HepG2 (cell line): Measurements from ENCODE around the gene HOXD9. TPM values are rescaled to one million over a fixed set of nuclear protein-coding genes. Genes with fewer than 3 reads are reported as not detected.

ENCODE experiments used
- ATAC-seq: fragments of 200-7000 bp; cut with Tn5 transposase; 3 replicates; pipeline ENCODE4 v1.9.1; 2020; ENCODE audit warnings: mild to moderate bottlenecking, moderate library complexity
- BruUV-seq: library from RNA; stranded (reverse); fragments of 400-500 nt; replicated peaks from 2 replicates; lab custom pipeline; 2021; lab: Mats Ljungman, UMichigan
- CTCF ChIA-PET: fragments of 300-600 bp; formaldehyde crosslinking; extraction: SDS; loops from one replicate; lab custom pipeline; 2021; ENCODE audit warnings: low total read pairs, inconsistent platforms, low intra/inter-chr PET ratio; lab: Yijun Ruan, JAX
- POLR2A ChIA-PET: fragments of 350-600 bp; sonication (Branson Sonifier 250); formaldehyde crosslinking; loops from one replicate; lab custom pipeline; 2020; ENCODE audit warnings: antibody characterized with exemption, inconsistent platforms; lab: Yijun Ruan, JAX
- DNase-seq: peaks from one replicate; pipeline ENCODE4 v3.0.0-alpha.2; 2015; ENCODE audit warnings: low spot score
- FAIRE-seq: peaks from 3 replicates; lab custom pipeline; 2011; peaks lifted over from hg19 to GRCh38; lab: Jason Lieb, UNC
- H2AFZ ChIP-seq: one replicate; pipeline ENCODE4 v1.6.1; 2011; ENCODE audit warnings: low read length, inconsistent platforms
- H3K27ac ChIP-seq: fragments of 300-600 bp; 3 replicates; pipeline ENCODE4 v1.8.0; 2011; ENCODE audit warnings: mixed run types, mild to moderate bottlenecking, mixed read lengths, low read length, inconsistent platforms; ENCODE audit not compliant: insufficient read depth; ENCODE audit errors: extremely low read length
- H3K27me3 ChIP-seq, 2 experiments: fragments of 200-600 bp in 1 of 2; 2 replicates in 1 of 2; 3 replicates in 1 of 2; pipeline versions ENCODE4 v1.6.0 to v1.8.0; 2011; ENCODE audit warnings: low read length in 2 of 2, mild to moderate bottlenecking in 2 of 2, moderate library complexity in 2 of 2, inconsistent platforms in 1 of 2; ENCODE audit not compliant: insufficient read depth in 2 of 2, control insufficient read depth in 1 of 2
- H3K36me3 ChIP-seq, 2 experiments: fragments of 200-600 bp in 1 of 2; replicated peaks in 1 of 2; 2 replicates in 1 of 2; 3 replicates in 1 of 2; pipeline versions ENCODE4 v1.5.1 to v1.8.0; 2011; ENCODE audit warnings: low read length in 2 of 2, inconsistent platforms in 1 of 2; ENCODE audit not compliant: insufficient read depth in 2 of 2, control insufficient read depth in 1 of 2
- H3K4me1 ChIP-seq: 2 replicates; pipeline ENCODE4 v1.5.1; 2012; ENCODE audit warnings: low read length, inconsistent platforms; ENCODE audit not compliant: insufficient read depth
- H3K4me2 ChIP-seq: 2 replicates; pipeline ENCODE4 v1.6.0; 2011; ENCODE audit warnings: low read depth, low read length, inconsistent platforms
- H3K4me3 ChIP-seq, 3 experiments: fragments of 200-600 bp in 1 of 3; sonication (generic), shearing (Covaris generic) in 1 of 3; replicated peaks in 1 of 3; 2 replicates each; pipeline ENCODE4 v1.5.1; 2011 to 2016; ENCODE audit warnings: low read length in 3 of 3, inconsistent platforms in 2 of 3, low read depth in 2 of 3, mild to moderate bottlenecking in 2 of 3, control low read depth in 1 of 3, mixed read lengths in 1 of 3; ENCODE audit not compliant: insufficient read depth in 1 of 3
- H3K79me2 ChIP-seq: one replicate; pipeline ENCODE4 v1.6.1; 2011; ENCODE audit warnings: low read length, inconsistent platforms; ENCODE audit not compliant: insufficient read depth
- H3K9ac ChIP-seq: 2 replicates; pipeline ENCODE4 v1.6.0; 2011; ENCODE audit warnings: mild to moderate bottlenecking, low read depth, low read length, inconsistent platforms; ENCODE audit not compliant: insufficient read depth
- H3K9me3 ChIP-seq: 2 replicates; pipeline ENCODE4 v1.5.1; 2012; ENCODE audit warnings: mild to moderate bottlenecking, low read length
- H4K20me1 ChIP-seq: 2 replicates; pipeline ENCODE4 v1.6.0; 2011; ENCODE audit warnings: inconsistent platforms, mild to moderate bottlenecking, low read length, moderate library complexity; ENCODE audit not compliant: insufficient read depth
- CEBPZ ChIP-seq: IDR thresholded peaks from 2 replicates; pipeline ENCODE4 v1.6.1; 2012; ENCODE audit warnings: low read length, improper control_type of control experiment
- WGBS: methylation state at CpG from one replicate; pipeline ENCODE4 v1.1.6; 2017; ENCODE audit warnings: low lambda C conversion rate; 5-methylcytosine and 5-hydroxymethylcytosine counted together
- in situ Hi-C: cut with HindIII; loops from 2 replicates; pipeline ENCODE4 v1.10.0; 2017; ENCODE audit warnings: low pct_unique_long_range_greater_than_20kb; ENCODE audit not compliant: extremely low pct_ligation_motif_present
- intact Hi-C: fragments of 100-400 bp; cut with micrococcal nuclease; formaldehyde crosslinking; loops from one replicate; pipeline ENCODE4 v1.10.0; 2022; ENCODE audit not compliant: unreplicated experiment
- polyA plus RNA-seq, 8 experiments: library from polyadenylated mRNA; depleted of rRNA in 3 of 8; stranded (reverse) in 7 of 8; unstranded in 1 of 8; fragments of >200 nt; fragmentation: Illumina TruSeq in 4 of 8; extraction: Trizol in 4 of 8; gene quantifications; 2 replicates each; pipeline versions ENCODE4 v1.2.1 to v1.2.3, GENCODE V29; 2011 to 2016; ENCODE audit warnings: low read depth in 4 of 8, missing spikeins in 1 of 8, mixed read lengths in 1 of 8; ENCODE audit not compliant: insufficient read depth in 1 of 8
- total RNA-seq, 5 experiments: library from RNA; depleted of rRNA; stranded (reverse); fragments of >200 nt; fragmentation: Illumina TruSeq; extraction: Trizol; gene quantifications; 2 replicates each; pipeline ENCODE4 v1.2.3, GENCODE V29; 2016; ENCODE audit warnings: low read depth in 1 of 5
- TF ChIP-seq, protein P1 (sequence below): sonication (generic); formaldehyde crosslinking; IDR thresholded peaks from 2 replicates; pipeline ENCODE4 v1.4.0; 2020; ENCODE audit warnings: missing genetic modification reagents

Gene HOXD9
- total and polyA plus RNA-seq, 2 of the 13 experiments (the other 11 are each of a cell fraction or from before 2014, with no cell fraction given), result not detected

DNA sequence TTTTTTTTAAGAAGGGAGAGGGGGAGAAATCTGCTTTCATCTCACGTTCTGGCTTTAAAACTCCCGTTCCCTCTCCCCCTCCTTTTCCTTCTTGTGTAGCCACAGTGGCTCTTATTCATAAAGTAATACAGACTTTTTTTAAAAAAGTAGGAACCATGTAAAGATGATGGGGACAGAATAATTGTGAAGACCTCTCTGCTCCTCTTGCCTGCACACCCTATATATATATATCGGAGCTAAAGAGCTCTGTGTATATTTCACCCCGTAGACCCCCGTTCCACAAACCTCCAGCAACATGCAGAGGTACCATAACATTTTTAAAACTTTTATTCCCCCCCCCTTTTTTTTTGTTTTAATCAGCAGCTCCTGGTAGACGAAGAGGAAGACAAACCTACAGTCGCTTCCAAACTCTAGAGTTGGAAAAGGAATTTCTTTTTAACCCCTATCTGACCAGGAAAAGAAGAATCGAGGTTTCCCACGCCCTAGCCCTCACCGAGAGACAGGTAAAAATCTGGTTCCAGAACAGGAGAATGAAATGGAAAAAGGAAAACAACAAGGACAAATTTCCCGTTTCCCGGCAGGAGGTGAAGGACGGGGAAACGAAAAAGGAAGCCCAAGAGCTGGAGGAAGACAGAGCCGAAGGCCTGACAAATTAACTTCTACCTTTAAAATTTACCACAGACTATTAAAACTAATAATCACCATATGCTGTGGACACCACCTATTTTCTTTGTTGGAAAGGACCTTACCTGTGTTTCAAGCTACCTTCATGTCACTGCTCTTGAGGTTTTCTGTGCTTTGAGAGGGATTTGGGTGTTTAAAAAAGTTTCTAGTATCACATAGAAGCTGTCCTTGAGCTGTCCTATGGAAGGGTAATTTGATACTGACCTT is 8.7 kb downstream of the HOXD9 start:
- no peak for TF ChIP-seq CEBPZ
- TF ChIP-seq, protein P1, sequence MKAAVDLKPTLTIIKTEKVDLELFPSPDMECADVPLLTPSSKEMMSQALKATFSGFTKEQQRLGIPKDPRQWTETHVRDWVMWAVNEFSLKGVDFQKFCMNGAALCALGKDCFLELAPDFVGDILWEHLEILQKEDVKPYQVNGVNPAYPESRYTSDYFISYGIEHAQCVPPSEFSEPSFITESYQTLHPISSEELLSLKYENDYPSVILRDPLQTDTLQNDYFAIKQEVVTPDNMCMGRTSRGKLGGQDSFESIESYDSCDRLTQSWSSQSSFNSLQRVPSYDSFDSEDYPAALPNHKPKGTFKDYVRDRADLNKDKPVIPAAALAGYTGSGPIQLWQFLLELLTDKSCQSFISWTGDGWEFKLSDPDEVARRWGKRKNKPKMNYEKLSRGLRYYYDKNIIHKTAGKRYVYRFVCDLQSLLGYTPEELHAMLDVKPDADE, result no peak
- TF ChIP-seq, all 625 proteins: peak for 0
- in situ Hi-C loops, result no loop called here
- H3K27me3 ChIP-seq, result peaks cover 10 to 81% of the 10 kb centered on the region in 2 experiments
- no peak overlapping the region for H3K9ac ChIP-seq
- WGBS, result 12% methylated on average over 15 of the region's 15 CpGs
- BruUV-seq, result no TSS peak
- ATAC-seq (no peak), FAIRE-seq (no peak), DNase-seq (no peak)
- H4K20me1 ChIP-seq, result no peaks in the 10 kb centered on the region
- no peak overlapping the region for H3K4me2 ChIP-seq
- H3K36me3 ChIP-seq, result no peaks in the 10 kb centered on the region
- intact Hi-C loops, result no loop called here
- H3K79me2 ChIP-seq, result no peaks in the 10 kb centered on the region
- CTCF ChIA-PET, result no interaction called here
- no peaks in the 10 kb centered on the region for H3K4me1 ChIP-seq
- POLR2A ChIA-PET, result no interaction called here
- no peaks in the 10 kb centered on the region for H3K9me3 ChIP-seq
- H3K4me3 ChIP-seq, result no peak overlapping the region
- no peak overlapping the region for H2AFZ ChIP-seq
- no peak overlapping the region for H3K27ac ChIP-seq
